CD4-positive, alpha-beta T cell treated with Interleukin-6 at 100 ng/mL for 8 hours (primary cell): ENCODE results near the gene KRTAP4-6.
"Not testable (repeated sequence)": the region's sequence is repeated elsewhere in the genome, so short reads cannot be mapped to it uniquely, and the experiment has no call there.

Experiments
- DNase-seq: peaks from one replicate; pipeline ENCODE4 v3.0.0-alpha.2; 2020; ENCODE audit warnings: mixed read lengths, low spot score

The KRTAP4-6 gene

DNA sequence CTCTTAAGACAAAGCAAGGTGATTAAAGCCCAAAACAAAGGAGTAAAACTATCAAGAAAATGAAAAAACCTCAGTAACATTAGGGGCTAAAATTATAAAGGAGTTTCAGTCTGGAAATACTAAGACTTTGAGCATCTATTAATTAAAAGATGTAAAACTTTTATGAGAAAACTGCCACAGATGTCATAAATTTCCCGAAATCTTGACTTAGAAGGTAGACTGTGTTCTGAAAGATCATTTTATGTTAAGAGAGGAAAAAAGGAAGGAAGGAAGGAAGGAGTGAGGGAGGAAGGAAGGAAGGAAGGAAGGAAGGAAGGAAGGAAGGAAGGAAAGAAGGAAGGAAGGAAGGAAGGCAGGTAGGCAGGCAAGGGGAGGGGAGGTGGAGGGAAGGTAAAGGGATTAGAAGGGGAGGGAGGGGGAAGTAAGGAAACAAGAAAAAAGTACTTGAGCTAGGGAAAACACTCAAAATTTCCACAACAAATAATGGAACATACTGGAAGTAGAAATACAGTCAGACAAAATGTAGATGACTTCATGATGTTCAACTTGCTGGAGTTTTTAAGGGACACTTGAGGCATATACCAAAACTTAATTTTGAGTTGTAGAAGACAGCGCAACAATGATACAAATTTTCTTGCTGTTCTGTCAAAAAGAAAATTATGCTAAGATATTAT, 7.3 kb upstream of the KRTAP4-6 start:
- DNase-seq, result no peak

DNA sequence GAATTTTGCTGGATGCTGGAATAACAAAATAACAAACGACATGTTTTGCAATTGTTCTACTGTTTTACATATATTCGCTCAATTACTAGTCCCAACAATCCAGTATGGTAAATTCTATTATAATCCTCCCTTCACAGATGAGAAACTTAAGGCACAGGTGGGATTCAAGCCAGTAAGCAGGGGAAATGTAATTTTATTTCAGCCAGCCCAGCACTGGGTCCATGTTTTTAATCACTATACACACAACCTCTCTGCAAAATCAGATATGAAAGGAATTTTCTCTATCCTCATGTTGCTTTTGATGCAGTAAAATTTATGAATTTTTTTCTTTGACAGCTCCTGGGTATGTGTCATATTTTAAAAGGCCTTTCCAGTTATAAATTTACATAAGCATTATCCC, 4.9 kb upstream of the KRTAP4-6 start:
- no peak for DNase-seq

DNA sequence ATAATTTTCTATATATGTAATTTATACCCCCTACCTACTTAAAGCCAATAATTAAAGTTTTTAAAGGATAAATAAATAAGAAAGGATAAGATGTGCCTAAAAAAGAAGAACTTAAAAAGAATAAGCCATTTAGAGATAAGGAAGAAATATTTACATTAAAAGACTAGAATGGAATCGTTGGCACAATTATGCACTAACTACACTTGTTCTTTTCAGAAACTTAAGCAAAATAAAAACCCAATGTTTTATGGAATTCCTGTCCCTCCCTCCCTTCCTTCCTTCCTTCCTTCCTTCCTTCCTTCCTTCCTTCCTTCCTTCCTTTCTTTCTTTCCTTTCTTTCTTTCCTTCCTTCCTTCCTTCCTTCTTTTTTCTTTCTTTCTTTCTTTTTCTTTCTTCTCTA, 4.5 kb upstream of the KRTAP4-6 start:
- DNase-seq, result no peak

DNA sequence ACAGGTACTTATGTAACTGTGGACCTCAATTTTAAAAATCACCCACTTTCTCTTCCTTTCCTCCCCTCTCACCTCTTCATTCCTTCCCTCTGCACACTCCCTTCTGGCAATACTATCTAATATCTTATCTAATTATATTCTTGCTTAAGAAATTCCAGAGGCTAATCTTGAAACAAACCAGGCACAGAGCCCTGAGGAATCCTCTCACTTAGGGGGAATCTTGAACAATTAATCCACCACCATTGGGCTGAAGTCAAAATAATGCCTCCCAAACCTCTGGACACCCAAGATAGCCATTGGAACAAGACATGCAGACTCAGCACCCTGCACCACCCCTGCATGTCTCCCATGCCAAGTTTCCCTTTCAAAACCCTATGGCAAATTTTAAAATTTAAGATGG, 1.0 kb upstream of the KRTAP4-6 start:
- DNase-seq, result no peak

DNA sequence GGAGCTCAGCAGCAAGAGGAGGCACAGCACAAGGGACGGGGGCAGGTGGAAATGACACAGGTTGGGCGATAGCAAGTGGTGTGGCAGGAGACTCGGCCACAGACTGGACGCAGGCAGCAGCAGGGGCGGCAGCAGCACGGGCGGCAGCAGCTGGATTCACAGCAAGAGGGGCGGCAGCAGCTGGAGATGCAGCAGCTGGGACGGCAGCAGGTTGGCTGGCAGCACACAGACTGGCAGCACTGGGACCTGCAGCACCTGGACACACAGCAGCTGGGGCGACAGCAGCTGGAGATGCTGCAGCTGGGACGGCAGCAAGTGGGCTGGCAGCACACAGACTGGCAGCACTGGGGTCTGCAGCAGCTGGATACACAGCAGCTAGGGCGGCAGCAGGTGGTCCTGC, 479 bp downstream of the KRTAP4-6 start:
- not testable (repeated sequence) for DNase-seq

DNA sequence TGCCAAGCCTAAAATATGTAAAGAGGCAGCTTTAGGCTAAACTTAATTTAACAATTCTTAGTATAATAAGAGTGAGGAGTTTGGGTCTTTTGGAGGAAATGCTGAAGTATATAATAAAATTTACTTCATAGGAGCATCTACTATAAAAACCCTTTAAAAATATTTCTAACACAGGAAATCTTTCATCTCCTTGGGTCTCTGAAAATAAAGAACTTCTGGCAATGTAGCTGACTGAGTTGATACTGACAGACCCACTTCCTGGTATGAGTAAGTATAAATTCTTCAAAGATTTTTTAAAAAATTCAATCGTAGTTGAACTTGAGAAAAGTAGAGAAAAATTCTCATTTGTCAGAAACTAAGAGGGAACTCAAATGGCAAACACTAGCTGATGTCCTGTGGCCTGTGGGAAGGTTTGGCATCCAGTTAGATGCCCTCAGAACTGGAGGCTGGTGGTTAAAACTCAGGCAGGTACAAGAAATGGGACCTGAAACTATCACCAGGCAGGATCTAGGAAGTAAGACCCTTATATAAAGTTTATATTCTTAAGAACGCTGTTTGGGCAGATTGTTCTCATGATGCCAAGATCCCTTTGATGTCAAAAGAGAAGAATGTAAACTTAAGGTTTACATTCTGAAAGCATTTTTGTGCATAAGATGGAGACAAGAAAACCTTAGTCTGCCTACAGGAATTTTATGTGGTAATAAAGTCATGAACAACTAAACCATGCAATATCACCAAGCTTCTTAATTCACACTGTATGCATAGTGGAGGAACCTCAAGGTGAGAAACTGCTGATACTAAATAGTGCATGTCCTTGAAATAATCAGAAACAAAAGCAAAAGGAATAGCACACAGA, 6.2 kb downstream of the KRTAP4-6 start:
- DNase-seq, result peak; percentile 29

DNA sequence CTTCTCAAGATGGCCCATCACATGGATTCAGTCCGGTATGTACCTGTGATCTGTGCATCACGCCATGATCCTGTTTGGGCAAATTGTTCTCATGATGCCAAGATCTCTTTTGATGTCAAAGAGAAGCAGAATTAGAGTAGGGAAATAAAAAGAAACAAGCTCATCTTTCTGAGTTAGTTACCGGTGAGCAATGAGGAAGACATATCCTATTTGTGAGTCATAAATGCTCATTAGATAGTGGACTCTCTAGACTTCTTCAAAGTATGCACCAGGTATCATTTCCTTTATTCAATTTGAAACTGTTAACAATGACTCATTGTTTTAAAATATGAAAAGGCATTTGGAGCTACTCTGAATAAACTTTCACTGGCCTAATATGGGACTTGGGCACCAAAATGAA, 8.4 kb downstream of the KRTAP4-6 start:
- no peak for DNase-seq

DNA sequence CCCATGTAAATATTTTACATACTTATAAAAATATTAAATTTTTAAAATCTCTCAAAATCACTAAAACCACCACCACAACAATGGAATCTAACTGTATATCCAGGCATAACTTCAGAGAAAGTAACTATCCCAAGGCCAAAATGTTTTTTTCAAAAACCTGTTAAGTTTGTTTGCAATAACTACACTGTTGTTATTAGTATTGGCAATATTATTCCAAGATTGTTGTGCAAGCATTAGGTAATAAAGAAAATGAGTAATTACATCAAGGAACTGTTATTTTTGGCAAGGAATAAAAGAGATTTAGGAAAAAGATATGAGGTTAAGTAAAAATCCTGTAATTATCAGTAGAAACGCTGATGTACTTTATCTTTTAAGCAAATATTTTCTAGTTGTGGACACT, 13.0 kb downstream of the KRTAP4-6 start:
- DNase-seq, result no peak

DNA sequence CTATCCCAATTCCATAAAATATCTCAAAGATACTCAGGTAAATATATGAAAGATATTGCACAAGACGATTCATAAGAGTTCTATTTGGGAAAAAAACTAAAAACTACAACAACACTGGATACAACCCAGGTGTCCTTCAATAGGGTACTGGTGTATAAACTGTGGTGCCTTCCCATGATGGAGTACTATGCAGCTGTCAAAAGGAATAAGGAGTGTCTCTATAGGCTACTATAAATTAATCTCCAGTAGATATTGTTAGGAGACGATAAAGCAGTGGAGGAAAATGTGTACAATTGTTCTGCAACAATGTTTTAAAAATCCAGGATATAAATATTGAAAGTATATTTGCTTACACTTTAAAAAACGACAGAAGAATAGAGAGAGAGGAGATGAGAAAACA, 13.9 kb downstream of the KRTAP4-6 start:
- no peak for DNase-seq

DNA sequence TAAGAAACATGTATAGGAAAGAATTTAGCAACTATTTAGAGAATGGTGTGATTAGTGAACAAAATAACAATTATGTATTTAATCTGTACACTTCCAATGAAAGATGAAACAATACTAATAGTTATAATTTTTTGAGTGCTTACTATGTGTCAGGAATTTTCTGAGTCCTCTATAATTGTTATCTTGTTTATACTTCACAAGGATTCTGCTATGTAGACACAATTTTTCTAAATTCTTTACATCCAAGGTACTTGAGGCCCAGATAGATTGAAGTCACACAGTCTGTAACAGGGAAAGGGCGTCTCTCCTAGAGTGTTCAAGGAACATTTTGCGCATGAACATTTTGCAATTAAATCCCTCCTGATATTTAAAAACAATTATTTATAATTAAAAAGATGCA, 15.3 kb downstream of the KRTAP4-6 start:
- DNase-seq, result no peak

DNA sequence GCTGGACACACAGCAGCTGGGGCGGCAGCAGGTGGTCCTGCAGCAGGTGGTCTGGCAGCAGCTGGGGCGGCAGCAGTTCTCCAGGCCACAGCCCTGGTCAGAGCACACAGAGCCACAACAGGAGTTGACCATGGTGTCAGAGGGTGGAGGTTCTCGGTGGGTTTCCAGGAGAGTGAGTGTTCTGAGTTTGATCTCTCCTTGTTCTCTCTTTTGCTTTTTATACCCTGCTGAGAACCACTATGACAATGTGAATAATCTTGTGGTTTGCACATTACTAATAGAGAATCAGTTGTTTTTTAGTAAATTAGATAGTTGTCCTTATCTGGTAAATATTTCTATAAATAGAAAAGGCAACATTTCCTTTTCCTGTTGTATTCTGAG, 16.4 kb downstream of the KRTAP4-6 start, which contains the start of gene KRTAP4-12:
KRTAP4-12 (minus strand) TSS at position 192 of the 381 bp plus-strand sequence; CDS start at position 132, 60 bp downstream.
- not testable (repeated sequence) for DNase-seq

DNA sequence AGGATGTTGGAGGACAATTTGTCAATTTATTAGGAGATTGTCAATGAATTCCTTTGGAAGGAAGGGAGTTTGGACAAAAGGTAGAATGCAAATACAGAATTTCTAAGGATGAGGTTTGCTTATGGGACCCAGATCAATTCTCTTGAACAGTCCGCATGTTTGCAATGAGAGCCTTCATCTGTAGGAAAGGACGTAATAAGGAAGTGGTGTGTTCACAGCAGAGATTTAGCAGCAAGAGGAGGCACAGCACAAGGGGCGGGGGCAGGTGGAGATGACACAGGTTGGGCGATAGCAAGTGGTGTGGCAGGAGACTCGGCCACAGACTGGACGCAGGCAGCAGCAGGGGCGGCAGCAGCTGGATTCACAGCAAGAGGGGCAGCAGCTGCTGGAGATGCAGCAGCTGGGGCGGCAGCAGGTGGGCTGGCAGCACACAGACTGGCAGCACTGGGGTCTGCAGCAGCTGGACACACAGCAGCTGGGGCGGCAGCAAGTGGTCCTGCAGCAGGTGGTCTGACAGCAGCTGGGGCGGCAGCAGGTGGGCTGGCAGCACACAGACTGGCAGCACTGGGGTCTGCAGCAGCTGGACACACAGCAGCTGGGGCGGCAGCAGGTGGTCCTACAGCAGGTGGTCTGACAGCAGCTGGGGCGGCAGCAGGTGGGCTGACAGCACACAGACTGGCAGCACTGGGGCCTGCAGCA, 16.9 kb downstream of the KRTAP4-6 start:
- not testable (repeated sequence) for DNase-seq

DNA sequence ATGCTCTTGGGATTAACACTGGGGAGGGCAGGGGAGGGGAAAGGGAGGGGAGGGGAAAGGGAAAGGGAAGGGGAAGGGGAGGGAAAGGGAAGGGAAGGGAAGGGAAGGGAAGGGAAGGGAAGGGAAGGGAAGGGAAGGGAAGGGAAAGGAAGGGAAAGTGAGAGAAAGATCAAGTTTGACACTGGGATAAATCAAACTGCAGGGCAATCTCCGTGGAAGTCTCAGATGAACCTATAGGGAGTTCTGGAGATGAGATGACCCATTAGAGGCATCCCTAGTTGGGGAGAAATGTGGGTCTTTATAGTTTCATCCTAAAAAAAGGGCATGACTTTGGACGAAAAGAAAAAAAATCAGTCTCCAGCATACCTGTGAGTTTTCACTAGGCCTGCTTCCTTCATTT, 18.6 kb downstream of the KRTAP4-6 start:
- no peak for DNase-seq

DNA sequence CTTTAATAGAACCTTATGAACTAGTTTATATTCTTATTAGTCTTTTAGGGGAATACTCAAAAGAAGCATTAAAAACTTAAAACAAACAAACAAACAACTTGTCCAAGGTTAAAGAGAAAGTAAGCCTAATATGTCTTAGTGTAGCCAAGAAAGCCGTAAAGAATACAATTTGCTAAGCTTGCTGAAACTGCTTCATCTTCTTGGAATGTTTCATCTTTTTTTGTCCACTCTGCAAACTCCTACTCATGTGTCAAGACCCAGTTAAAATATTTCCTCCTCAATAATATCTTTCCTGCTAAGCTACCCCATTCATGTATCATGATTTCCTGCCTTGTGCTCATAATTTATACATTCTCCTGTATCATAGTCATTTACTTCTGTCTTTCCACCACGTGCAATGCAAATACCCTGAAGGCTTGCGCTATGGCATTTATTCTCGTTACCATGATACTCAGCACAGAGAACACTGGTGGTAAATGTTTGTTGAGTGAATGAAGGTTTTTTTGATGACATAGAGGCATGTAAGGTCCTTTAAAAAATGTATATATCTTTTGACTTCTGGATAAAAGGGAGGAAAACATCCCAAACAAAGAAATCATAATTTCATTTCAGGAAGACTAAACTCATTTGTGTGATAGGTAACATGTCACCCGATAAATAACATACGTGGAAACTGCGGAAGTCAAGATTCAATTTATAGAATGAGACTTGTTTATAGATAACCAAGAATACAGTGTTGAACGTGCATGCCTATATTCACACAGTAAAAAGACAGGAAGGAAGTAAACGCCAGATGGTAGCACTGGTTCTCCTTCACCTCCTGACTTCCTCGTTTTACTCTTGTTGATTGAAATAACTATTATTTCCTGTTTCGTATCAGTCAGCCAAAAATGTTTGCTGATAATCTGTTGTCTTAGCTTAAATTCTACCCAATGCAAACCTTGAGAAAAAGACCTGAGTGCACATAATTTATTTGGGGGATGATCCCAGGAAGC, 20.4 kb downstream of the KRTAP4-6 start:
- peak; percentile 26 for DNase-seq

DNA sequence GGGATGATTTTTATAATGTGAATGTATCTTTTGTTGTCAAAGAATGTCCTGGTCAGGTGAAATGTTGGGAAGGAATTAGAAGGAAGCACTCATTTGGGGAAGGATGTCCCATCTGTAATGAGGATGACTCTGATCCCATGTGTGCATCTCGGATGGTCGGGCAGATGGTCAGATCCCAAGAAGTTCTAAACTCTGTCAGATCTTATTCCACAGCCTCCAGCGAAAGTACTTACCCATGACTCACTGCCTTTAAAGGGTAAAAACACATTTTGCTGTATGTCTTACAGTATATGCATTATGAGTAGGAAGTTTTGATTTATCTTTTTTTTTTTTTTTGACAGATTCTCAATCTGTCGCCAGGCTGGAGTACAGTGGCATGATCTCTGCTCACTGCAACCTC, 21.6 kb downstream of the KRTAP4-6 start:
- DNase-seq, result no peak

DNA sequence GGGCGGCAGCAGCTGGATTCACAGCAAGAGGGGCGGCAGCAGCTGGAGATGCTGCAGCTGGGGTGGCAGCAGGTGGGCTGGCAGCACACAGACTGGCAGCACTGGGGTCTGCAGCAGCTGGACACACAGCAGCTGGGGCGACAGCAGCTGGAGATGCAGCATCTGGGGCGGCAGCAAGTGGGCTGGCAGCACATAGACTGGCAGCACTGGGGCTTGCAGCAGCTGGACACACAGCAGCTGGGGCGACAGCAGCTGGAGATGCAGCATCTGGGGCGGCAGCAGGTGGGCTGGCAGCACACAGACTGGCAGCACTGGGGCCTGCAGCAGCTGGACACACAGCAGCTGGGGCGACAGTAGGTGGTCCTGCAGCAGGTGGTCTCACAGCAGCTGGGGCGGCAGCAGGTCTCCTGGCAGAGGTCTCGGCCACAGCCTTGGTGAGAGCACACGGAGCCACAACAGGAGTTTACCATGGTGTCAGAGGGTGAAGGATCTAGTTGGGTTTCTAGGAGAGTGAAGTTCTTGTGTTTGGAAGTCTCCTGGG, 22.4 kb downstream of the KRTAP4-6 start, which contains the start of gene KRTAP4-11:
KRTAP4-11 (minus strand) TSS at position 528 of the 541 bp plus-strand sequence; CDS start at position 470, 58 bp downstream.
- DNase-seq, result not testable (repeated sequence)

DNA sequence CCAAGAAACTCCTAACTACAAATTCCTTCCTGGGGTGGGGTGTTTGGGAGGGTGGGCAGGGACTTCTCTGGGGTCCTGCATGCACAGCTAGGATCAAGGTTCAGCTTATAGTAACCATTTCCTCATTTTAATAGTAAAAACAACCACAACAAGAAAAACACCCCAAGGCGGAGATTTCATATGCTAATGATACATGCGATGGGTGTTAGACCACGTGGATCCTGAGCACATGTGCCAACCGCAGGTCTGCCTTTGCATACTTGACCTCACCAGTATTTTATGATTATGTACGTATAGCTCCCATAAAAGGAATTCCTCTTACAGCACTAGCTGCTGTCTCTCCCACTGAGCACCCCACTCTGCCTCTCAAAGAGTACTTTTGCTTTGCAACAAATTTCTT, 24.0 kb downstream of the KRTAP4-6 start:
- DNase-seq, result no peak

DNA sequence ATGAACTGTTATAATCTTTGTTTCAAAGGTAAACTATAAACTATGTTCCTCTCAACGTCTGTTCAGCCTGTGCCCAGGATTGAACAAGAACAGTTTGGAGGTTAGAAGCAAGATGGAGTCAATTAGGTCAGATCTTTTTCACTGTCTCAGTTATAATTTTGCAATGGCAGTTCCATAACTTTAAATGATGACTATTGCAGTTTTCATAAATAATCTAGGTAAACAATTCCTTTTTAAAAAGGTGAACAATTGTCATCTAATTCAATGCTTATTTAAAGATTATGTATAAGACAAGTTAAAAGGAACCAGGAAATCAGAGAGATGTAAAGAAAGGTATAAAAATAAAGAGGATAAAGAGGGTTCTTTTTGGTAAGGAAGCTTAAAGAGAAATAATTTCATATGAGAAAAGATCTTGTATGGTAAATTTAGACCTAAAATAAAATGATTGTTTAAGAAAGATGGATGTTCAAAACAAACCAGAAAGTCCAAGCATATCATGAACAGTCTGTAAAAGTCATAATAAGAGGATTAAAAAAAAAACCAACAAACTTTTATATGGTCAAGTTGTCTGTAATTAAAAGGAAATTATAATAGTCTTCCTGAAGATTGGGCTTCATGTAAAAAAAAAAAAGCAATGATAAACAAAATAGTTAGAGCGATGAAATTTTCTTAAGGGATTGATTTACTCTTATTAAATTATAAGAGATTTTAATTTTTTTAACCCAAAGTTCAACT, 29.0 kb downstream of the KRTAP4-6 start:
- DNase-seq, result no peak

DNA sequence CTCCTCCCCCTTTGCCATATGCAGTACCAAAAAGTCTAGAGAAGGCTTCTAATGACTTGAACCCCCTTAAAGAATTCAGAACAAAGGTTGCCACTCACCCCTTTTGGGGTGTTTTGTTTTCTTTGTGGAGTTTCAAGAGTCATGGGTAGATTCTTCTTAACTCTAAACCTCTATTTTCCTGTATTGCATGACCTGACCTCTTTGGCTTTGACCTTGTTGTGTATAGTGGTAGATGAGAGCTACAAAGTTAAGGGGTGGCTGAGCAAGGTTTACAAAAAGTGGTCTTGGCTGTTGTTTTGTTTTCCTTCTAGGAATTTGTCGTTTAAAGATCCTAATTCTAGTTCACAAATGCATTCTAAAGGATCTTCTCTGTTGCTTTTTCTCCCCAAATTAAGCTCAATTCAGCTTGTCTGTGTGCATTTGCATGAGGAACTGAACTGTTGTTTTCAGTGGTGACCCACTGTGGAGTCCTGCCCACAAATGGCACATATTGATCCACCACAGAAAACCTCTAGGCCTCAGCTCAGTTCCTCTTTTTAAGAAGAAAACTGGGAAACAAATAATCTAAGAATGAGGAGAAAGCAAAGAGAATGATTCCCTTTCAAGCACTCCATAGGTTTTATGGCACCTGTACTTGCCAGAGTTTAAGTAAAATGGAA, 31.5 kb downstream of the KRTAP4-6 start:
- not testable (repeated sequence) for DNase-seq

DNA sequence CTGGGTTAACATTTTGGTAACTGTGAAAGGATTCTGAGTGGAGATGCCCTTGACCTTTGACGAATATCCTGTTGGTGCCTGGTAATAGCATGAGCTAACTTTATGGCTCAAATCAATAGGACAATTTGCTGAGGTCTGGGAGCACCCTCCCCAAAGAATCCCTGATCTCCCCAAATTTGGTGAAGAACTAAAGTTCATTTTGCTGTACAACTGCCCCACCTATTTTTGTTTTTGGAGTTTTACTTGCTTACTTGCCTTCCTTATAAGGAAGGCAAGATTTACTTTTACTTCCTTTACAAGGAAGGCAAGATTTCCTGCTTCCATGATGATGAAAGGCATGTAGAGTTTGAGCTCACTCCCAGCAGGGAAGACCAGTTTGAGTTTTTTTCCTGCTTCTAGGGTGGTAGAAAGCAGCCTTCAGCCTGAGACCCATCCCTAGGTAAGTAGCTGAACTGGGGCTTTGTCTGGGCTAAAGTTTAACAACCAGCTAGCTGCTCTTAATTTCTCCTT, 32.3 kb downstream of the KRTAP4-6 start:
- no peak for DNase-seq
